ENCODE data around the gene PAQR3. TPM values are rescaled to one million over a fixed set of nuclear protein-coding genes. Genes with fewer than 3 reads are reported as not detected.

PAQR3 gene
- total and polyA plus RNA-seq, 4 donors, result 4.6 to 11.7 (median 9.8) TPM

DNA sequence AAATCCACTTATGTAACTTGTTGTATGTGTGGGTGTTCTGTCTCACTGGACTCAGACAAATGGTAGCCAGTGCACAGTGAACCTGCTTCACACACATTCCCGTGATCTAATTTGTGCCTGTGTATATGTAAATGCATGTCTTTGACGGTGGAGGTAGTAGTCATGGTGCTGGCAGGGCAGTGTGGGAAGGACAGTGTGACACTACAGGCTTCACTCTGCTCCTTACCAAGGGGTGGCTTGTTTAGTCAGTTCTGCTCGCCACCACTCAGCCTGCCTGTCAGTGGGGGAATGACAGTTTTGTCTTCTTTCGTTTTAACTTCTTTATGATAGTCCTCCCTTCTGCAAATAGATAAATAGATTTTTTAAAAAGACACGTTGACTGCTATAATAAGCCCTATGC is 17.7 kb upstream of the PAQR3 start:
- Histone ChIP-seq H3K27me3 (ENCODE audit: control insufficient read depth in 1 of 2, insufficient read depth in 2 of 2, low read length in 1 of 2) (no peaks in the 10 kb centered on the region), H3K4me3 (ENCODE audit: low read length in 2 of 2) (no peak overlapping the region), H3K4me1 (ENCODE audit: control insufficient read depth in 1 of 2, insufficient read depth in 2 of 2, low read length in 2 of 2) (peaks cover 0 to 2% of the 10 kb centered on the region in 2 donors), H3K9me3 (ENCODE audit: control insufficient read depth, low read length) (no peaks in the 10 kb centered on the region), H3K36me3 (ENCODE audit: control insufficient read depth in 1 of 2, insufficient read depth in 2 of 2, low read length in 1 of 2) (no peaks in the 10 kb centered on the region), H3K27ac (ENCODE audit: low read depth in 1 of 2, low read length in 2 of 2) (no peak overlapping the region)
- ATAC-seq (ENCODE audit: low FRiP score), result no peak
- DNase-seq, result no peak
- intact Hi-C loops (cut with DNase I), result loop anchor here (10.0 kb wide), 3 partner anchors 88 to 1118 kb away; partner anchors contain the start of gene ANTXR2 (in 1 of the 2)
- WGBS, 2 donors, result 67 to 74% methylated on average over 5 of the region's 5 CpGs

DNA sequence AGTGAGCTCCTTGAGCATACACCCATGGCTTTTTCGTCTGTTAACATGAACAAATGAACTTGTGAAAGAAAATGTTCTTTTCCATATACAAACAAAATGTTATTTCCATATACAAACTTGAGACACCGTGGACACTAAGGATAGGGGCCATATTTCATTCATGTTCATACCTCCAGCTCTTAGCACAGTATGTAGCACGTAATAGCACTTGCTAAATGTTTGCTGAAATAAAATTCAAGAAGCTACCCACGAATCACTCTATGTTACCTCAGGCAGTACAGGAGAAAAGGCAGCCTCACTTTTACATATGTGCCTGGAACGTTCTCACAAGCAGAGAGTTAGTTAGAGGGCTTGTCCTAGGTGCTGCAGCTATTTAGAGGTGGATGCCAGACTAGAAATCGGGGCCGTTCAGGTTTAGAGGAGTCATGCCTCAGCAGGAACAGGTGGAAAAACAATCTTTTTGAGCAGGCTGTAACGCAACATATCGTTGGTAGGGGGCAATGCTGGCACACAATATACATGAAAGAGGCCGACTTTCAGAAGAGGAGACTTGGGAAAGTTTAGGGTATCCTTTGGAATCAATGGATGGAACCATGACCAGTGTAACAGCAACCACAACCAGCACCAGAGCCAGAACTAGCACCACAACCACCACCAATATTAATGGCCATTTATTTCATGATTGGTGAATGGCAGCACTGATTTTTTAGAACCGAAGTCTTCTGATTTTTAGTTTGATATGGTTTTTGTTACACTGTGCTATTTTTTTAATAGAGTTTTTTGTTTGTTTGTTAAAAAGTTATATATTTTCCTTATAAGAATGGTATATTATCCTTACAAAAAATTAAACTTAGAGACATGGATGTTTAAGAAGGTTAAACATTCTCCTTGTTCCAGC is 14.8 kb upstream of the PAQR3 start:
- H3K36me3 ChIP-seq (ENCODE audit: control insufficient read depth in 1 of 2, insufficient read depth in 2 of 2, low read length in 1 of 2), result no peaks in the 10 kb centered on the region
- no peak overlapping the region for H3K4me3 ChIP-seq (ENCODE audit: low read length in 2 of 2)
- H3K27ac ChIP-seq (ENCODE audit: low read depth in 1 of 2, low read length in 2 of 2), result no peak overlapping the region
- intact Hi-C loops (cut with DNase I), result loop anchor here (2.0 to 10.0 kb wide), 5 partner anchors 91 to 1263 kb away; partner anchors contain the start of gene ANTXR2 (in 1 of the 2)
- no peaks in the 10 kb centered on the region for H3K9me3 ChIP-seq (ENCODE audit: control insufficient read depth, low read length)
- 42 to 43% methylated on average over 11 of the region's 11 CpGs for WGBS, 2 donors
- no peaks in the 10 kb centered on the region for H3K27me3 ChIP-seq (ENCODE audit: control insufficient read depth in 1 of 2, insufficient read depth in 2 of 2, low read length in 1 of 2)
- no peaks in the 10 kb centered on the region for H3K4me1 ChIP-seq (ENCODE audit: control insufficient read depth in 1 of 2, insufficient read depth in 2 of 2, low read length in 2 of 2)
- peak; percentile 63 for ATAC-seq (ENCODE audit: low FRiP score)
- DNase-seq, result no peak

DNA sequence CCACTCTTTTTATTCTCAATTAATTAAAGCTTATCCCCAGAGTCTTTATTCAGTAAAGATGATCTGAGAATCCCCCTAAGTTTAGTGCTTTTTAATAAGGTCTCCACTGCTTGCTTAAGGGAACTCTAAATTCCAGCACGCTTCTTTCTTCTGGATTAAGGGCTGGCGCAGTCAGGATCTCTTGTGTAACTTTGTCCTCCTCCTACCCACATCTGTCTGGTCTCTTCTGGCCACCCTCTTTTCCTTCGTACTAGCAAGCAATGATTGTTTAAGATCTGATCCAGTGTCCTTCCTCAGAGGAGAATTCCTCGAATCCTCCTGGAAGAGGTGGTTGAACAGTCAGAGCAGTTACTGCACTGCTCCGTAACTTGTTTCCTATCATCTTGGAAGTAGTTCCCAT is 14.0 kb upstream of the PAQR3 start:
- WGBS, 2 donors, result 90 to 94% methylated on average over 5 of the region's 5 CpGs
- Histone ChIP-seq H3K9me3 (ENCODE audit: control insufficient read depth, low read length) (no peaks in the 10 kb centered on the region), H3K27ac (ENCODE audit: low read depth in 1 of 2, low read length in 2 of 2) (no peak overlapping the region), H3K27me3 (ENCODE audit: control insufficient read depth in 1 of 2, insufficient read depth in 2 of 2, low read length in 1 of 2) (no peaks in the 10 kb centered on the region), H3K36me3 (ENCODE audit: control insufficient read depth in 1 of 2, insufficient read depth in 2 of 2, low read length in 1 of 2) (no peaks in the 10 kb centered on the region), H3K4me1 (ENCODE audit: control insufficient read depth in 1 of 2, insufficient read depth in 2 of 2, low read length in 2 of 2) (no peaks in the 10 kb centered on the region), H3K4me3 (ENCODE audit: low read length in 2 of 2) (no peak overlapping the region)
- intact Hi-C loops (cut with DNase I), result loop anchor here (2.0 to 10.0 kb wide), 5 partner anchors 92 to 1264 kb away; partner anchors contain the start of gene ANTXR2 (in 1 of the 2)
- DNase-seq (no peak), ATAC-seq (ENCODE audit: low FRiP score) (no peak)

DNA sequence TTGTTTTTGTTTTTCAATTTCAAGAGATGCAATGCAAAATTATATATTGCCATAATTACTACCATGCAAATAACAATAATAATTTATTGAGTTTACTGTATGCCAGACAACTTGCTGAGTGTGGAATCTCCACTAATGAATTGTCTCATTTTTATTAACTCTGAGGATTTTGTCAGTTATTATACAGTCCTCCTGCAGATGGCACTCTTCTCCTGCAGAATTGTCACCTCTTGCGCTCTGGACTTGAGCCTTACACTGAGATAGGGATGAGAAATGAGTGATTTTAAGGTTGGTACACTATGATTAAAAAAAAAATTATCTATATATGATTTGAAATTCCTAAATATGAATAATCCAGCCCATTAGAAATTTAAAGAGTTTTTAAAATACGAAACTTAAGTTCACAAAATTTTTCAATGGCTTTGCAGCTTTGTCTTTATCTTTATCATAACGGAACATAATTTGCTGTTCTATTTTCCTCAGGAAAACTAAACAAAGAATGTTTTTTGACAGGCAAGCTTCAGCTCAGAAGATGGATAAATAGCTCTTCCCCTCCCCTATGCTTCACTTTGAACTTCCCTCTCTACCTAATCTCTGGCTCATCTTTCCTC is 12.7 kb upstream of the PAQR3 start:
- H3K4me3 ChIP-seq (ENCODE audit: low read length in 2 of 2), result no peak overlapping the region
- H3K27ac ChIP-seq (ENCODE audit: low read depth in 1 of 2, low read length in 2 of 2), result no peak overlapping the region
- DNase-seq, result no peak
- whole genome bisulfite sequencing, 2 donors, result 59 to 60% methylated on average over 3 of the region's 3 CpGs
- no peaks in the 10 kb centered on the region for H3K4me1 ChIP-seq (ENCODE audit: control insufficient read depth in 1 of 2, insufficient read depth in 2 of 2, low read length in 2 of 2)
- H3K27me3 ChIP-seq (ENCODE audit: control insufficient read depth in 1 of 2, insufficient read depth in 2 of 2, low read length in 1 of 2), result no peaks in the 10 kb centered on the region
- H3K9me3 ChIP-seq (ENCODE audit: control insufficient read depth, low read length), result no peaks in the 10 kb centered on the region
- intact Hi-C loops (cut with DNase I), result loop anchor here (2.0 to 10.0 kb wide), 5 partner anchors 93 to 1265 kb away; partner anchors contain the start of gene ANTXR2 (in 1 of the 2)
- peak; percentile 87 for ATAC-seq (ENCODE audit: low FRiP score)
- H3K36me3 ChIP-seq (ENCODE audit: control insufficient read depth in 1 of 2, insufficient read depth in 2 of 2, low read length in 1 of 2), result no peaks in the 10 kb centered on the region

DNA sequence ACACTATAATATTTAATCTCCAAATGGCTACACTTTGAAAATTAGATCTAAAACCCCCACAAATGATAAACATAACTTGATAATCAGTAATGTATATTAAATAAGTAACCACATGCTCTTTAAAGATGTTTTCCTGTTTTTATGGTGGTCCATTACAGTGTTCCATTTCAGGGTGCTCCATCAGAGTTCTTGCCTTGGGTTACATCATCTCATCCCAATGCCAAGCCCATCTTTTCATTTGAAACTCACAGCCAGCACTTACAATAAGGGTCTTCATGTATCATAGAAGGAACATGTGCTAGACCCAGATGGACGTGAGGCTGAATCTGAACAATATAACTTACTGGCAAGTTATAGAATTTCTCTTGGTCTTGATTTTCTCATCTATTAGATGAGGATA is 10.5 kb upstream of the PAQR3 start:
- intact Hi-C loops (cut with DNase I), result loop anchor here (5.0 to 10.0 kb wide), 4 partner anchors 95 to 1268 kb away; partner anchors contain the start of gene ANTXR2 (in 1 of the 2)
- H3K36me3 ChIP-seq (ENCODE audit: control insufficient read depth in 1 of 2, insufficient read depth in 2 of 2, low read length in 1 of 2), result no peaks in the 10 kb centered on the region
- H3K4me3 ChIP-seq (ENCODE audit: low read length in 2 of 2), result no peak overlapping the region
- 59 to 68% methylated on average over 1 of the region's 1 CpG for WGBS, 2 donors
- H3K9me3 ChIP-seq (ENCODE audit: control insufficient read depth, low read length), result no peaks in the 10 kb centered on the region
- DNase-seq (no peak), ATAC-seq (ENCODE audit: low FRiP score) (no peak)
- no peaks in the 10 kb centered on the region for H3K4me1 ChIP-seq (ENCODE audit: control insufficient read depth in 1 of 2, insufficient read depth in 2 of 2, low read length in 2 of 2)
- no peaks in the 10 kb centered on the region for H3K27me3 ChIP-seq (ENCODE audit: control insufficient read depth in 1 of 2, insufficient read depth in 2 of 2, low read length in 1 of 2)
- H3K27ac ChIP-seq (ENCODE audit: low read depth in 1 of 2, low read length in 2 of 2), result no peak overlapping the region

DNA sequence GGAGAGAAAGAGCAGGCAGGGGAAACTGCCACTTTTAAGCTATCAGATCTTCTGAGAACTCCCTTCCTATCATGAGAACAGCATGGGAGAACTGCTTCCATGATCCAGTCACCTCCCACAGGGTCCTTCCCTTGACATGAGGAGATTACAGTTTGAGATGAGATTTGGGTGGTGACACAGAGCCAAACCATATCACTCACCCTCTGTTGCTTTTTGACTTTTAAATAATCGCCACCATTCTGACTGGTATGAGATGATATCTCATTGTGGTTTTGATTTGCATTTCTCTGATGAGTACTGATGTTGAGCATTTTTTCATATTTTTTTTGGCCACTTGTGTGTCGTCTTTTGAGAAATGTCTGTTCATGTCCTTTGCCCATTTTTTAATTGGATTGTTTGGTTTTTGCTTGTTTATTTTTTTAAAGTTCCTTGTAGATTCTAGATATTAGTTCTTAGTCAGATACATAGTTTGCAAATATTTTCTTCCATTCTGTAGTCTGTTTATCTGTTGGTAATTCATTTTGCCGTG is 6.5 kb upstream of the PAQR3 start:
- ATAC-seq (ENCODE audit: low FRiP score), result no peak
- Histone ChIP-seq H3K4me3 (ENCODE audit: low read length in 2 of 2) (no peak overlapping the region), H3K9me3 (ENCODE audit: control insufficient read depth, low read length) (no peaks in the 10 kb centered on the region), H3K36me3 (ENCODE audit: control insufficient read depth in 1 of 2, insufficient read depth in 2 of 2, low read length in 1 of 2) (no peaks in the 10 kb centered on the region), H3K27me3 (ENCODE audit: control insufficient read depth in 1 of 2, insufficient read depth in 2 of 2, low read length in 1 of 2) (no peaks in the 10 kb centered on the region), H3K4me1 (ENCODE audit: control insufficient read depth in 1 of 2, insufficient read depth in 2 of 2, low read length in 2 of 2) (no peaks in the 10 kb centered on the region), H3K27ac (ENCODE audit: low read depth in 1 of 2, low read length in 2 of 2) (no peak overlapping the region)
- intact Hi-C loops (cut with DNase I), result no loop called here
- 89 to 95% methylated on average over 3 of the region's 3 CpGs for WGBS, 2 donors
- no peak for DNase-seq

DNA sequence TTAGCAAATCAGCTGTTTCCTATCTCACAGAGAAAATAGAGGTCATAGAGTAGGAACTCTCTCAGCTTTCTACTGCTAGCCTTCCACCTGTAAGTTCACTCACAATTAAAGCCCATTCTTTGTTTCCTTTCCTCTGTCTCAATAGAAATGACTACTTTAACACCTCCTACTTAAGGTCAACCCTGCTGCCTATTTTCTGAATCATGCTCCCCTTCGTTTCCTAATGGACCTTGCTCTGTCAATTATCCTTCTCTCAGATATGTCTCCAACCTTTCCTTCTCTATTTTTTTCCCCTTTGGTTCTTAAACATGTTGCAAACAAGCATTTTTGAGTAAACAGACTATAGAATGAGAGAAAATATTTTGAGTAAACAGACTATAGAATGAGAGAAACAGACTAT is 5.1 kb upstream of the PAQR3 start:
- Histone ChIP-seq H3K27ac (ENCODE audit: low read depth in 1 of 2, low read length in 2 of 2) (no peak overlapping the region), H3K9me3 (ENCODE audit: control insufficient read depth, low read length) (no peaks in the 10 kb centered on the region), H3K27me3 (ENCODE audit: control insufficient read depth in 1 of 2, insufficient read depth in 2 of 2, low read length in 1 of 2) (no peaks in the 10 kb centered on the region), H3K4me1 (ENCODE audit: control insufficient read depth in 1 of 2, insufficient read depth in 2 of 2, low read length in 2 of 2) (no peaks in the 10 kb centered on the region), H3K4me3 (ENCODE audit: low read length in 2 of 2) (no peak overlapping the region), H3K36me3 (ENCODE audit: control insufficient read depth in 1 of 2, insufficient read depth in 2 of 2, low read length in 1 of 2) (no peaks in the 10 kb centered on the region)
- no peak for ATAC-seq (ENCODE audit: low FRiP score)
- WGBS, 2 donors, result 50 to 59% methylated on average over 1 of the region's 1 CpG
- intact Hi-C loops (cut with DNase I), result no loop called here
- no peak for DNase-seq

DNA sequence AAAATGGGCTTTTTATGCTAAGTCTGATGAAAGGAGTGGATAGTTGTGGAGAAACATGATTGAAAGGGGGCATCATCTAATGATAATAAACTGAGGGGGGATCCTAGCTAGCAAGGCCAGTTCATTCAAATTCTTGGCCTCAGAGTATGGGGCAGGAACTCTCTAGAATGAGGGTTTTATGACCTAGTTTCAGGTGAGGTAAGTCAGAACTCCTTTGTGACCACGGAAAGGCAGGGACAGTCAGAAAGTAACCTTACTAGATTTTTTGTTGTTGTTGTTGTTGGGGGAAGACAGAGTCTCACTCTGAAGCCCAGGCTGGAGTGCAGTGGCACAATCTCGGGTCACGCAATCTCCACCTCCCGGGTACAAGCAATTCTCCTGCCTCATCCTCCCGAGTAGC is 1.5 kb upstream of the PAQR3 start:
- no peak for ATAC-seq (ENCODE audit: low FRiP score)
- intact Hi-C loops (cut with DNase I), result no loop called here
- H3K27me3 ChIP-seq (ENCODE audit: control insufficient read depth in 1 of 2, insufficient read depth in 2 of 2, low read length in 1 of 2), result no peaks in the 10 kb centered on the region

More for the DNA sequence above, 1.5 kb upstream of the PAQR3 start:
- Histone ChIP-seq H3K4me3 (ENCODE audit: low read length in 2 of 2) (no peak overlapping the region), H3K9me3 (ENCODE audit: control insufficient read depth, low read length) (peaks cover 1% of the 10 kb centered on the region), H3K27ac (ENCODE audit: low read depth in 1 of 2, low read length in 2 of 2) (no peak overlapping the region), H3K4me1 (ENCODE audit: control insufficient read depth in 1 of 2, insufficient read depth in 2 of 2, low read length in 2 of 2) (peaks cover 0 to 3% of the 10 kb centered on the region in 2 donors), H3K36me3 (ENCODE audit: control insufficient read depth in 1 of 2, insufficient read depth in 2 of 2, low read length in 1 of 2) (no peaks in the 10 kb centered on the region)
- WGBS, 2 donors, result 92 to 97% methylated on average over 5 of the region's 5 CpGs
- no peak for DNase-seq
